LHCN-M2 (cell line): ENCODE data around the gene OAF. TPM values are rescaled to one million over a fixed set of nuclear protein-coding genes. Genes with fewer than 3 reads are reported as not detected.
"Not testable (repeated sequence)": the region's sequence is repeated elsewhere in the genome, so short reads cannot be mapped to it uniquely, and the experiment has no call there.

Source experiments
- DNase-seq: peaks from one replicate; pipeline ENCODE4 v3.0.0-alpha.2; 2012; ENCODE audit warnings: low read depth
- total RNA-seq: library from RNA; depleted of rRNA; stranded (reverse); fragments of >200 nt; gene quantifications from 2 replicates; pipeline ENCODE4 v1.2.3, GENCODE V29; 2014; rRNA removed

OAF gene
- total RNA-seq, 1 experiment from 2014 or later = 16.3 TPM

- no peak for DNase-seq
These were observed 59.6 kb downstream of the OAF start for GRCh38 chr11:120270386-120270785.

GRCh38 chr11:120271672-120272071 lies 60.8 kb downstream of the OAF start:
- DNase-seq = no peak

DNA sequence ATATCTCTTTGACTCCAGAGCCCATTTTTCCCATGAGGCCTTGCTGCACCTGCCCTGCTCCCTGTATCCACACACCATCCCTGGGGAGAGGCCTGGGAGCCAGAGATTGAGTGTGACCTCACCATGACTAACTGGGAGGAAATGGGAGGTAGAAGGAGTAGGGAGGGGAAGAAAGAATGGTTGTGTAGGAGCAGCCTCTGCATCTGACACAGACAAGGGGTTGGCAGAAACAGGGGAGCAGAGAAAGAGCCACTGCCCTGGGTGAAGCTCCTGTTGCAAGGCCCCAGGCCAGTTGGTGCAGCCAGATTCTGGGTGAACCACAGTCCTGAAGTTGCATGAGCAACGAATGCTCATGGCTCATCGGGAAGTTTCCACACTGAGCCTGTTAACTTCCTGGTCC lies 61.5 kb downstream of the OAF start:
- peak; percentile 84 for DNase-seq

GRCh38 chr11:120273432-120273831 lies 62.6 kb downstream of the OAF start:
- no peak for DNase-seq

- not testable (repeated sequence) for DNase-seq
These were observed 63.1 kb downstream of the OAF start for GRCh38 chr11:120273956-120274355.

- DNase-seq = no peak
These were observed 68.7 kb downstream of the OAF start for GRCh38 chr11:120279502-120279901.

Other genes with a start within 250 kb of the OAF start
- not detected in 2 replicates for gene TRIM29, start 72.9 kb upstream of the OAF start, total RNA-seq
- not detected in 2 replicates for gene POU2F3, start 29.1 kb downstream of the OAF start, total RNA-seq
- 5.5 and 10.0 TPM in 2 replicates for gene TLCD5, start 114.3 kb downstream of the OAF start, total RNA-seq
- 66.1 and 72.2 TPM in 2 replicates for gene ARHGEF12, start 125.4 kb downstream of the OAF start, total RNA-seq